Skeletal muscle tissue (tissue), 4 donors: Measurements from ENCODE around the gene IGFBP5. TPM values are rescaled to one million over a fixed set of nuclear protein-coding genes. Genes with fewer than 3 reads are reported as not detected.

ENCODE experiments used
- H3K27ac ChIP-seq: one replicate; pipeline ENCODE4 v1.7.0; 2013; ENCODE audit warnings: mild to moderate bottlenecking, low read depth, low read length, inconsistent platforms
- H3K27me3 ChIP-seq, 3 donors: one replicate each; pipeline ENCODE4 v1.7.0; 2013; ENCODE audit warnings: low read length in 3 of 3; ENCODE audit not compliant: control insufficient read depth in 3 of 3, insufficient read depth in 3 of 3
- H3K36me3 ChIP-seq, 3 donors: one replicate each; pipeline ENCODE4 v1.7.0; 2013; ENCODE audit warnings: low read length in 3 of 3; ENCODE audit not compliant: control insufficient read depth in 3 of 3, insufficient read depth in 3 of 3
- H3K4me1 ChIP-seq, 3 donors: one replicate each; pipeline ENCODE4 v1.7.0; 2013; ENCODE audit warnings: low read length in 3 of 3, mild to moderate bottlenecking in 3 of 3; ENCODE audit not compliant: control insufficient read depth in 3 of 3, insufficient read depth in 3 of 3
- H3K4me3 ChIP-seq, 3 donors: one replicate each; pipeline ENCODE4 v1.7.0; 2013; ENCODE audit warnings: low read length in 3 of 3
- H3K9ac ChIP-seq, 3 donors: one replicate each; pipeline ENCODE4 v1.7.0; 2013; ENCODE audit warnings: low read length in 3 of 3, mild to moderate bottlenecking in 3 of 3, moderate library complexity in 2 of 3, low read depth in 1 of 3
- H3K9me3 ChIP-seq, 3 donors: one replicate each; pipeline ENCODE4 v1.7.0; 2013; ENCODE audit warnings: low read length in 3 of 3; ENCODE audit not compliant: control insufficient read depth in 3 of 3
- total RNA-seq: library from RNA; depleted of rRNA; stranded (reverse); fragments of >200 nt; gene quantifications from one replicate; pipeline ENCODE4 v1.2.3, GENCODE V29; 2014
- donor health status: Osteomylitis.

IGFBP5 gene, protein sequence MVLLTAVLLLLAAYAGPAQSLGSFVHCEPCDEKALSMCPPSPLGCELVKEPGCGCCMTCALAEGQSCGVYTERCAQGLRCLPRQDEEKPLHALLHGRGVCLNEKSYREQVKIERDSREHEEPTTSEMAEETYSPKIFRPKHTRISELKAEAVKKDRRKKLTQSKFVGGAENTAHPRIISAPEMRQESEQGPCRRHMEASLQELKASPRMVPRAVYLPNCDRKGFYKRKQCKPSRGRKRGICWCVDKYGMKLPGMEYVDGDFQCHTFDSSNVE
- total RNA-seq = 260 TPM

DNA sequence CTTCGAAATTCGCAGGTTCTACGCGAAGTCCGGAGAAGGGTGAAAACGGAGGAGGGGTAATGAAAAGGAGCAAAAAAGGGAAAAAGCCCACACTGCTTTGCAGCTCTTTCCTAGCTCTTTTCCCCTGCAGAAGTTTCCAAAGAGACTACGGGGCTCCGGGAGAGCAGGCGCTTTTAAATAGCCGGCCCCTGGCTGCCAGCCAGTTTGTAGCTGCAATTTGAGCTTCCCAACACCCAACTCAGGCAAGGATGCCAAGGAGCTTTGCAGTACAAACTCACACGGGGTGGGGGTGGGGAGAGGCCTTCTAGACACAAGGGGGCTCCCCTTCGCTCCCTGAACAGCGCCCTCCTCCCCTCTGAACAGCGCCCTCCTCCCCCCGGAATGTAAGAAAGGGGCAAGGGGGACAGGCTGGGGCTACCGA lies at the start of gene IGFBP5:
IGFBP5 (minus strand) TSS at position 149 of the 421 bp plus-strand sequence. CDS start 774 bp downstream, outside the sequence.
- Histone ChIP-seq H3K9me3 (no peaks in the 10 kb centered on the region), H3K4me1 (peaks cover 41 to 58% (median 48%) of the 10 kb centered on the region in 3 donors)

DNA sequence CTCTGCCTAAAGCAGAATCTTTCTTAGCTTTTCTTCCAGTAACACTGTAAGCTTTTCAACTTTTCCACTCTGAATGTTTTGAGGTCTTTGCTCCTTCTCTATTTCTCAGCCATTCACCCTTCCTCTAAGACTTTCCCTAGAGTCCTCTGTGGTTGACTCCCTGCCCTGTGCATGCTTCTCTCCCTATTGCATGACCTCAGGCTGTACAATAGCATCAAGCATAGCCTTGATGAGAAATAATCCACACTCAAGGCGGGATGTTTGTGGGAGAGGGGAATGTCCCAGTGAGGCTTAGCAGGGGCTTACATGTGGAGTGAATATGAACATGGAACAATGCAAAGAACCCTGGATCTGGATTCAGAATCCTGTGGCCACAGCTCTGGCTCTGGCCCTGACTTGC lies 48.4 kb upstream of the IGFBP5 start:
- Histone ChIP-seq H3K27me3 (no peaks in the 10 kb centered on the region), H3K36me3 (no peaks in the 10 kb centered on the region), H3K9ac (no peak overlapping the region), H3K4me1 (peaks cover 9 to 12% (median 9%) of the 10 kb centered on the region in 3 donors), H3K27ac (peak overlapping the region; percentile 34), H3K9me3 (no peaks in the 10 kb centered on the region), H3K4me3 (no peak overlapping the region)

More for the DNA sequence above, at the start of gene IGFBP5:
- Histone ChIP-seq H3K27me3 (peaks cover 0 to 2% (median 0%) of the 10 kb centered on the region in 3 donors), H3K36me3 (no peaks in the 10 kb centered on the region), H3K9ac (peak within 1 kb of the TSS; percentile 83 to 98 (median 97)), H3K4me3 (peak within 1 kb of the TSS; percentile 82 to 91 (median 86)), H3K27ac (peak within 1 kb of the TSS; percentile 88)

DNA sequence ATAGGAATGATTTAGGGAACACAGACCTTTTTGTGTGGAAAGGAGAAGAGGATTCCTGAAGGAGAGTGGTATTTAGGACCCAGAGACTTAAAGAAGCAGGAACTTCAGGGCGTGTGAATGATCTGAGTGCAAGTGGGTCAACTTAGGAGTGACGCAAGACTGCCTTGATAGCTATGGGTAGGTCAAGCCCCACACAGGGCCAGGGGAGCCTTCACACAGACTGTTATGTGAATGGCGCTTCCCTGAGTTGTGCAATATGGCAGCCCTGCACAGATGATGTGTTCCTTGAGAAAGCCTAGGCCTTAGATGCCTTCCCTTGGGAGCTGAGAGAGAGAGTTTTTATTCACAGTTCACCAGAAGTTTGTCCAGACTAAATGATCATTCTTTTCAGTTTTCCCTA lies 47.1 kb upstream of the IGFBP5 start:
- Histone ChIP-seq H3K27me3 (no peaks in the 10 kb centered on the region), H3K27ac (no peak overlapping the region), H3K36me3 (no peaks in the 10 kb centered on the region), H3K9me3 (no peaks in the 10 kb centered on the region), H3K9ac (no peak overlapping the region), H3K4me3 (no peak overlapping the region), H3K4me1 (peaks cover 9 to 12% (median 9%) of the 10 kb centered on the region in 3 donors)

DNA sequence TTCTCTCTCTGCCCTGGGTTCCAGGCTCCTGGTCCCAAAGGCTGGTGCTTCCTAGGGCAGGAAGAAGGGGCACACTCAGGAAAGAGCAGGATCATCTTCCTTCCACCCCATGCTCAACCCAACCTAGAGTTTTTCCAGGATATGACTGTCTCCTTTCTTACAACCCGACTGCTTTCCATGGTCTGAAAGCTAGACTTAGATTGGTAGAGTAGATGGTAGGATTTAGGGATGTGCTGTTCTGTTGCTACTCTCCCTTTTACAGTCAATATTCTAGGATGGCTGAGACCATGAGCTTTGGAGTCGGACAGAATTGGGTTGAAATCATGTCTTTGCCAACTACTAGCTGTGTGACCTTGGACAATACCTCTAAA lies 45.9 kb upstream of the IGFBP5 start:
- Histone ChIP-seq H3K9me3 (no peaks in the 10 kb centered on the region), H3K27ac (peak overlapping the region; percentile 25), H3K36me3 (no peaks in the 10 kb centered on the region), H3K27me3 (no peaks in the 10 kb centered on the region), H3K9ac (no peak overlapping the region), H3K4me3 (no peak overlapping the region), H3K4me1 (peaks cover 9 to 12% (median 9%) of the 10 kb centered on the region in 3 donors)

DNA sequence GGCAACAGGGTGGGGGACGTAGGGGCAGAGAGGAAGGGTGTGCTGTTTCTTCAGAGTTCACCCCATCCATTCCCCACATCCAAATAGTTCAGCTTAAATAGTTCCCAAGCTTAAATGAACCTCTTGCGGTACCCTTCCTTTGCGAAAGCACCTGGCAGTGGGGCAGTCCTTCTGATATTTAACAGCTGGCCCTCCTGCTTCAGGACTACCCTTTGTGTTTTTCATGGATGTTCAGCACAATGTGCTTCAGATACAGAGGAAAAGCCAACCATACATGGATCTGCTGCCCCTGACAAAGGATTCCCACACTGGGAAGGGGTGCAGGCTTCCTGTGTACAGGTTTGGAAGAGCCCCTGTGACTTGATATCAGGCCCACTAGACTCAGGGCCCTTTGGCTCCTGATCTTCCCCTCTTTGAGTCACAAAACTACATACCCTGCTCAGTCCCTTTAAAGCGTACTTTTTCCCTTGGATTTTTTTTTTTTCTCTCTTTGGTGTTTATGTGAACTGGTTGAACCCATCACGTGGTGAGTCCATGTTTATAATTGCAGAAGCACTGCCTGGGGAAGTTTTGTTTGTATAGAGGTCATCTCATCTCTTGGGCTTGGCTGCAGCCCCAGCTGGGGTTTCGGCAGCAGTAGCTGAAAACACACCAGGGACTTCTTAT lies 45.3 kb upstream of the IGFBP5 start:
- Histone ChIP-seq H3K4me1 (peaks cover 9 to 12% (median 9%) of the 10 kb centered on the region in 3 donors), H3K36me3 (no peaks in the 10 kb centered on the region), H3K9ac (no peak overlapping the region), H3K9me3 (no peaks in the 10 kb centered on the region), H3K4me3 (no peak overlapping the region), H3K27me3 (no peaks in the 10 kb centered on the region), H3K27ac (peak overlapping the region; percentile 29)

DNA sequence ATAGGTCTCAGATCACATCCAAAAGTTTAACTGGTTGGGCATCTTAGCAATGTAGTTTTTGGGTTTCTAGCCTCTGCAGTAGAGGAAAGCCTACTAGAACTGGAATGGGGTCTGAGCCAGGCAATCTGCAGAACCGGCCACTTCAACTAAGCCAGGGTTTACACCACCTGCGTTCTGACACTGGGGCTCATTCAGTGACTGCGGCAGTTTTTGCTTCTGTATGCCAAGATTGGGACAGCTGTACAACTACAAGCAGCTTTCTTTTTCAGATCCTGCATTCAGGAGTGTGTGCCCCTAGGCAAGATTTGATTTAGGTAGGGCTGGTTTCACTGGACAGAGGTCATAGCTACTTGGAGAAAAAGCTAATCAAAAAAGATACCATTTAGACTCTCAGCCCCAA lies 43.7 kb upstream of the IGFBP5 start:
- H3K36me3 ChIP-seq = no peaks in the 10 kb centered on the region
- H3K27me3 ChIP-seq = no peaks in the 10 kb centered on the region
- H3K9ac ChIP-seq = no peak overlapping the region
- no peak overlapping the region for H3K4me3 ChIP-seq
- no peaks in the 10 kb centered on the region for H3K9me3 ChIP-seq
- H3K27ac ChIP-seq = no peak overlapping the region
- peaks cover 9 to 12% (median 9%) of the 10 kb centered on the region in 3 donors for H3K4me1 ChIP-seq

DNA sequence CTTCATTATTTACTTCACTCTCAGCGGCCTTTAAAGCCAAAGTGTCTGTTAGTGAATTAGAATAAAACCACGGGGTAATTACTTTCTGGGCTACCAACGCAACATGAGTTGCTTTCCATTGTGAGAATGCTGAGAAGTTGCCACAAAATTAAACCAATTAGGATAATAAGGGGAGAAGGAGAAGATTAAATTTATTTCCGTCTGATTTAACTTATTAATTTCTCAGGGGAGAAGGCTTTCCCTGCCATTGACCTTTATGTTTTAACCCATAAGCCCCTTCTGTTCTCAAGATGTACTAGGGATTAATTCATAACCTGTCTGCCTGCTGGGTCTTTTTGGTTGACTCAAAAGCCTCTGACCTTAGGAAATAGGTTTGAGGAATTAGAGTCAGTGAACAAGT lies 42.3 kb upstream of the IGFBP5 start:
- no peaks in the 10 kb centered on the region for H3K9me3 ChIP-seq
- no peak overlapping the region for H3K4me3 ChIP-seq
- no peaks in the 10 kb centered on the region for H3K27me3 ChIP-seq
- H3K27ac ChIP-seq = no peak overlapping the region
- H3K36me3 ChIP-seq = no peaks in the 10 kb centered on the region
- H3K9ac ChIP-seq = no peak overlapping the region
- peaks cover 9 to 12% (median 9%) of the 10 kb centered on the region in 3 donors for H3K4me1 ChIP-seq

DNA sequence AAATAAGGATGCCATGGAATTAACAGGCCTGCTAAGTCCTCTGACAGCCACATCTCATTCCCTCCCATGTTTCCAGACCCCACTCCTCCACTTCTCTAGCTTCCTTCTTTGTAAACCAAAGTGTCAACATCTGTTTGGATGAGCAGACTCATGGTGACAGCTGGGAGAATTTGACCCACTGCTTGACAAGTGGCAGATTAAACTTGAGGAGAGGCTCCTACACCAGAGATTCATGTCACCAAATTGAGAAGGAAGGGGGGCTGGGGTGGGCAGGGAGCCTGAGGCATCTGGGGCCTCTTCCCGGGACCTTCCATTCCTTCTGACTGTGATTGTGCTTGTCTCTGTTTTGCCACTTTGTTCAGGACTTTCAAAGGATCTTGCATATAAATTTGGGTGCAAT lies 41.0 kb upstream of the IGFBP5 start:
- H3K4me1 ChIP-seq = peaks cover 9 to 12% (median 9%) of the 10 kb centered on the region in 3 donors
- H3K4me3 ChIP-seq = no peak overlapping the region
- H3K27me3 ChIP-seq = peaks cover 0 to 3% (median 0%) of the 10 kb centered on the region in 3 donors
- H3K36me3 ChIP-seq = no peaks in the 10 kb centered on the region
- no peak overlapping the region for H3K9ac ChIP-seq
- no peaks in the 10 kb centered on the region for H3K9me3 ChIP-seq
- H3K27ac ChIP-seq = no peak overlapping the region

DNA sequence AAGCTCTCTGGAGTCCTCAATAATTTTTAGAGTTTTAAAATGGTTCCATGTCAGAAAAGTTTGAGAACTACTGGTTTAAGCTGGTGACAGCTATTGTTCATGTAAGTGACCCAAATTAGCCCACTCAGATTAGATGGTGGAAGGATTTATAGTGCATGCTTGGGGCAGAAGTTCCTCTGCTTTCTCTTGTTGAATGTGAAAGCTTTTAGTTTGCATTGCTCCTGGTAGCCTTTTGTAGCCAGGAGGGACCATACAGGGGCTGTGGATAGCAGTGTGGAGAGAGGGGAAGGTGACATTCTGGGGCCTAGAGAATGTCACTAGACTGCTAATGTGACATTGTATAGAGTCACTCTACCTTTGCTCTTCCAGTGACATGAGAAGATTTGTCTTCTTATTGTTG lies 40.3 kb upstream of the IGFBP5 start:
- Histone ChIP-seq H3K9ac (no peak overlapping the region), H3K9me3 (no peaks in the 10 kb centered on the region), H3K4me1 (peaks cover 9 to 12% (median 9%) of the 10 kb centered on the region in 3 donors), H3K27ac (no peak overlapping the region), H3K27me3 (peaks cover 0 to 4% (median 0%) of the 10 kb centered on the region in 3 donors), H3K36me3 (no peaks in the 10 kb centered on the region), H3K4me3 (no peak overlapping the region)

DNA sequence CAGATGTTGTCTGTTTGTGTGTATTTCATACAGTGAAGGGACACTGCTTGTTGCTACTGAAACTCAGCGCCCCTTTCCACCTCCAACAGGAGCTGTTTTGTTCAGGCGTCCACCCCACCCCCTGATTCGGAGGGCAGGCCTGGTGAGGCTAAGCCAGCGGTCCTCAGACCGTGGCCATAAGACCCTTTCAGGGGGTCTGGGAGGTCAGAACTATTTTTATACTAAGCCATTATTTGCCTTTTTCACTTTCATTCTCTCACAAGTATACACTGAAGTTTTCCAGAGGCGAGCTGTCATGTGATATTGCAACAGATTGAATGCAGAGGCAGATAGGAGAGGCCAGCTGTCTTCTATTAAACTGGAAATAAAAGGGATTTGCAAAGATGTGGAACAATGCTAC lies 39.7 kb upstream of the IGFBP5 start:
- Histone ChIP-seq H3K4me3 (no peak overlapping the region), H3K27me3 (peaks cover 0 to 4% (median 0%) of the 10 kb centered on the region in 3 donors), H3K9ac (no peak overlapping the region), H3K9me3 (no peaks in the 10 kb centered on the region), H3K36me3 (no peaks in the 10 kb centered on the region), H3K27ac (no peak overlapping the region), H3K4me1 (peaks cover 4 to 9% (median 5%) of the 10 kb centered on the region in 3 donors)
